Fibroblast of pulmonary artery (primary cell): ENCODE data around the gene TOGARAM2.

Experiments used
- DNase-seq: peaks from one replicate; pipeline ENCODE4 v3.0.0-alpha.2; 2010; ENCODE audit warnings: low read depth
- H3K4me3 ChIP-seq: replicated peaks from 2 replicates; pipeline ENCODE4 v1.5.1; 2011; ENCODE audit warnings: low read depth, mild to moderate bottlenecking, control low read depth, low read length, moderate library complexity
- TF ChIP-seq, protein P1 (sequence below): IDR thresholded peaks from 2 replicates; pipeline ENCODE4 v1.5.1; 2011; ENCODE audit warnings: mild to moderate bottlenecking, control low read depth, low read length, inconsistent platforms; ENCODE audit errors: missing control alignments

Gene TOGARAM2

DNA sequence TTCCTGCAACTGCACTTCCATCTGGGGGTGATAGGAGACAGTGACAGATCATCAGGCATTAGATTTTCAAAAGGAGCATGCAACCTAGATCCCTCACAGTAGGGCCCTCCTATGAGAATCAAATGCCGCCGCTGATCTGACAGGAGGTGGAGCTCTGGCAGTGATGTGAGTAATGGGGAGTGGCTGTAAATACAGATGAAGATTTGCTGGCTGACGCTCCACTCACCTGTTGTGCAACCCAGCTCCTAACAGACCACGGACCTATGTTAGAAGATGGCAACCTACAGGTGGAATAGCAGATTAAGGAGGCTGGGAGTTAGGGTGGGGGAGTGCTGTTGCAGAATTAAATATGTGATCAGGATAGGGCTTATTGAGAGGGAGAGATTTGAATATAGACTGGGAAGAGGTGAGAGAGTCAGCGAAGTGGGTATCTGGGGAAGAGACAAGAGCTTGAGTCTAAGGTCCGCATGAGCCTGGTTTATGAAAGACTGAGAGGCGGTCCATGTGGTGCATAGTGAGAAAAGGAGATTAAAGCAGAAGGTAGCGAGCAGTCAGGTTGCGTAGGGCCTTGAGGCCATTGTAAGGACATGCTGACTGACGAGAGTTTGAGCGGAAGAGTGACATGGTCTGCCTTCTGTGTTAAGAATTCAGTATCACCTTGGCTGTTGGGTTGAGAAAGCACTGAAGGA, 31.3 kb upstream of the TOGARAM2 start:
- H3K4me3 ChIP-seq: no peak overlapping the region
- TF ChIP-seq, protein P1, sequence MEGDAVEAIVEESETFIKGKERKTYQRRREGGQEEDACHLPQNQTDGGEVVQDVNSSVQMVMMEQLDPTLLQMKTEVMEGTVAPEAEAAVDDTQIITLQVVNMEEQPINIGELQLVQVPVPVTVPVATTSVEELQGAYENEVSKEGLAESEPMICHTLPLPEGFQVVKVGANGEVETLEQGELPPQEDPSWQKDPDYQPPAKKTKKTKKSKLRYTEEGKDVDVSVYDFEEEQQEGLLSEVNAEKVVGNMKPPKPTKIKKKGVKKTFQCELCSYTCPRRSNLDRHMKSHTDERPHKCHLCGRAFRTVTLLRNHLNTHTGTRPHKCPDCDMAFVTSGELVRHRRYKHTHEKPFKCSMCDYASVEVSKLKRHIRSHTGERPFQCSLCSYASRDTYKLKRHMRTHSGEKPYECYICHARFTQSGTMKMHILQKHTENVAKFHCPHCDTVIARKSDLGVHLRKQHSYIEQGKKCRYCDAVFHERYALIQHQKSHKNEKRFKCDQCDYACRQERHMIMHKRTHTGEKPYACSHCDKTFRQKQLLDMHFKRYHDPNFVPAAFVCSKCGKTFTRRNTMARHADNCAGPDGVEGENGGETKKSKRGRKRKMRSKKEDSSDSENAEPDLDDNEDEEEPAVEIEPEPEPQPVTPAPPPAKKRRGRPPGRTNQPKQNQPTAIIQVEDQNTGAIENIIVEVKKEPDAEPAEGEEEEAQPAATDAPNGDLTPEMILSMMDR: no peak
- DNase-seq: no peak

DNA sequence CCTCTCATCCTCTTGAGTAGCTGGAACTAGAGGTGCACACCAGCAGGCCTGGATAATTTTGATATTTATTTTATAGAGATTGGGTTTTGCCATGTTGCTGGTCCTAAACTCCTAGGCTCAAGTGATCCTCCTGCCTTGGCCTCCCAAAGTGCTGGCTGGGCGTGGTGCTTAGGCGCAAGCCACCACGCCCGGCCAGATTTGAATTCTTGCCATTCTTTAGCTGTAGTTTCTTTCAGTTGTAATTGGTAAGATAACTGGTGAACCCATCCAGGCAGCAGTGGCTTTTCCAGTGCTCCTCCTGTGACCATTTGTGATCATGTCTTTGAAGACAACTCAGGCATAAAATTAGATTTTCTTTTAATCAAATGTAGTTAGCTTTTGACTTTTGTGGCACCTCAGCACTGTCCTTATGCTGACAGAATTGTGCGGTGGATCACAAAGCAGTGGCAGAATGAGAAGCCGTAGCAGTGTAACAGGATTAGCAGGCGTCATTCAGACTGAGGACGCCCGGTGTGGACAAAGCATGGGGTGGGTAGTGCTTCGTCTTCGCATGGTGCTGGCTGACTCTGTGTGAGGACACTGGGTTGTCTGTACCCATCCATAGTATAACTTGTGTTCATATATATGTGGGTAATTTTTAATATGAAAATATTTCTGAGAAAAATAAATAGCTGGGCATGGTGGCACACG, 30.0 kb upstream of the TOGARAM2 start:
- TF ChIP-seq, protein P1: no peak
- DNase-seq: no peak
- H3K4me3 ChIP-seq: no peak overlapping the region

DNA sequence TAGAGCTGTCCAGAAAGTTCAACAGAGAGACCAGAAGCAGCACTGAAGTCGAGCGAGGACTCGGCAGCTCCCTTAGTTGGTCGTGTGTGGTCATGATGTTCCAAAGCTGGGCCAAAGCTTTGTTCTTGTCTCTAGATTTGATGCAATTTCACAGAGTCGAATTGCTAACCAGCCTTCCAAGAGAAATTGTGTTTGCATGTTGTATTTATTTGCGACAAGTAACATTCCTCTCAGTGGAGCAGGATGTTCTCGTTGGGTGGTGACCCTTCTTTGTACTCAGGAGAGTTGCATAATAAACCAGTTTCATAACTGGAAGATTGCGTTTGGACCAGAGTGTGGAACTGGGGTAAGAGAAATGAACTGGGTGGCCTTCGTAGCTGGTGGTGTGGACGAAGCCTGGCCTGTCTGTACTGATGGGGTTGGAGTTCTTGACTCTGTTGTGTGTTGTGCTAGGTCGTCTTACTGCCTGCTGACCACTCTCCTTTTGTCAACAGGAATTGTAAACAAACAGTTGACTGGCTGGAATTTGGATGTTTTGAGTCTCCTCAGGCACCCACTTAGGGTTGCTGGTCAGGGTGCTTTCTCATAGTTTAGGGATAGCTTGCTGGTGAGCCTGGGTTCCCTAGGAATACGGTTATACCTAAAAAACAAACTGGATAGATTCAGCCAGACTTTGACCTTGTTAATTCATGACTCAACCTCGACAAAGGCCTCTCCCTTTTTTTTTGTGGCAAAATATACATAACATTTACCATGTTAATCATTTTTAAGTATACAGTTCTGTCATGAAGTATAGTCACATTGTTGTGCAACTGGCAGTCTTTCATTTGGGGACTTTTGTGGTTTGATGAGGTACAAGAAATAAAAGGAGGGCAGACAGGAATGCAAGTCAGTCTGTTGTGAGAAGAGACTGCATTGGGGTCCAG, 28.9 kb upstream of the TOGARAM2 start:
- no peak overlapping the region for H3K4me3 ChIP-seq
- TF ChIP-seq, protein P1: no peak
- DNase-seq: peak; percentile 77

DNA sequence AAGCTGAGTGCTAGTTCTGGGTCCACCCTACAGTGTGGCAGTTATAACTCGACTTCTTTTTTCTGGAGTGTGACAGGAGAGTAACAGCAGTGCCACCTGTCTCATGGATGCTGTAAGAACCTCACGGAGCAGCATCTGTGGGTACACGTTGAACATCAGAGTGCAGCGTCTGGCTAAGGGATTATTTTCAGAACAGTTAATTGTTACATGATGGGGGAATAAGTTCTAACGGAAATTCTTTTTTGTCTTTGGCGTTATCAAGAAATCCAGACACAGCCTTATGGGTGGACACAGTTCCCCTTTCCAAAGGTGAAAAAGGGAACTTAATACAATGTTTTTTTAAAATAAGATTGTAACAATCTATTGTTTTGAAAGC, 28.3 kb upstream of the TOGARAM2 start:
- H3K4me3 ChIP-seq: no peak overlapping the region
- DNase-seq: no peak

DNA sequence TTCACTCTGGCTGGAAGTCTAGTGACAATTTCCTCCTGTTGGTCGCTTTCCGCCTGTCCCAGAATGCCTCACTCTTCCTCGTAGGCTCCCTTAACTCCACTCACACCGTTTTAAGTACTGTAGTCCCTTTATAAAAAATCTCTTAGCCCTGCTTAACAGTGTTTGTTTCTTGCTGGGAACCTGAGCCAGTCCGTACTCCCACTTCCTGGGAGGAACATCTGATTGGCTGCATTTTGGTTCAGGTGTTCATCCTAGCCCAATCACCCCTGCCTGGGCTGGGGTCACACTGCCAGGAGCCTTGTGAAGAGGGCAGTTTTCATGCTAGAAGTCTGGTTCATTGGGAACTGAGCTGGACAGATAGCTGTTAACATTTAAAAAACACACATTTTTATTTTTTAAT, 25.6 kb upstream of the TOGARAM2 start:
- DNase-seq: no peak
- H3K4me3 ChIP-seq: no peak overlapping the region
- TF ChIP-seq, protein P1: no peak

More for the DNA sequence above, 28.3 kb upstream of the TOGARAM2 start:
- TF ChIP-seq, protein P1: peak; percentile 2

DNA sequence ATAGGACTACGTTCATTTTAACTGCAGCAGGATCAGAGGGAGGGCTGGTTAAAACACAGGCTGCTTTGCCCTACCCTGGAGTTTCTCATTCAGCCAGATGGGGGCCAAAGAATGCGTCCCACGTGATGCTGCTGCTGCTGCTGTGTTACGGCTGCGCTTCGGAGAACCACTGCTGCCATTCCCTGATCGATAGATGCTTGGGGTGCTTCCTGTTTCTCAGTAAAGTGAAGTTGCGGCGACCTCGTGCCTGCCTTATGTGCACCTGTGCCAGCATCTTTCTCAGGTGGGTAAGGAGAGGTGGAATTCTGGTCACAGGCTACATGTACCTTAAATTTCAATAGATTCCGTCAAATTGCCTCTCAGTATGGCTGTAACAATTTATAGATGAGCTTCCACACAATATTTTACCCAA, 24.7 kb upstream of the TOGARAM2 start:
- H3K4me3 ChIP-seq: peak overlapping the region; percentile 46
- DNase-seq: peak; percentile 58
- TF ChIP-seq, protein P1: peak; percentile 43
